H1 (cell line): Measurements from ENCODE around the gene ENDOG.

ENCODE experiments used
- BRCA1 ChIP-seq: IDR thresholded peaks from 2 replicates; pipeline ENCODE4 v1.6.1; 2012; ENCODE audit warnings: low read depth, low read length, improper control_type of control experiment
- CEBPB ChIP-seq: IDR thresholded peaks from 2 replicates; pipeline ENCODE4 v1.6.1; 2012; ENCODE audit warnings: low read depth, low read length
- CREB1 ChIP-seq: IDR thresholded peaks from 2 replicates; pipeline ENCODE4 v1.6.1; 2012; ENCODE audit warnings: inconsistent platforms
- CTCF ChIP-seq, 3 experiments: IDR thresholded peaks; 1 replicate in 2 of 3; 2 replicates in 1 of 3; pipeline versions ENCODE4 v1.5.1 to v1.6.1; 2011; ENCODE audit warnings: low read length in 3 of 3, mild to moderate bottlenecking in 3 of 3, inconsistent platforms in 2 of 3, low read depth in 1 of 3, moderate library complexity in 1 of 3; ENCODE audit not compliant: insufficient read depth in 1 of 3; ENCODE audit errors: control extremely low read depth in 1 of 3
- EP300 ChIP-seq, 2 experiments: IDR thresholded peaks; 1 replicate in 1 of 2; 2 replicates in 1 of 2; pipeline ENCODE4 v1.6.1; 2011 to 2012; ENCODE audit warnings: low read depth in 2 of 2, low read length in 2 of 2, mild to moderate bottlenecking in 2 of 2, borderline replicate concordance in 1 of 2, inconsistent platforms in 1 of 2, moderate library complexity in 1 of 2
- EZH2 ChIP-seq: fragments of 200-600 bp; sonication (generic); IDR thresholded peaks from 2 replicates; pipeline ENCODE4 v1.7.1; 2012; ENCODE audit warnings: low read depth, mild to moderate bottlenecking, moderate library complexity, low read length, inconsistent platforms; ENCODE audit not compliant: severe bottlenecking
- FOSL1 ChIP-seq: IDR thresholded peaks from 2 replicates; pipeline ENCODE4 v1.6.1; 2011; ENCODE audit warnings: mild to moderate bottlenecking, low read depth, low read length, moderate library complexity; ENCODE audit not compliant: insufficient read depth
- JUN ChIP-seq: IDR thresholded peaks from 2 replicates; pipeline ENCODE4 v1.6.1; 2011; ENCODE audit warnings: low read depth, mild to moderate bottlenecking, improper control_type of control experiment, low read length
- JUND ChIP-seq: IDR thresholded peaks from 2 replicates; pipeline ENCODE4 v1.6.1; 2011; ENCODE audit warnings: mild to moderate bottlenecking, improper control_type of control experiment, low read length
- POLR2A ChIP-seq, 2 experiments: IDR thresholded peaks; 1 replicate in 1 of 2; 2 replicates in 1 of 2; pipeline ENCODE4 v1.6.1; 2011; ENCODE audit warnings: low read depth in 2 of 2, low read length in 2 of 2, mild to moderate bottlenecking in 2 of 2; ENCODE audit errors: control extremely low read depth in 1 of 2
- RAD21 ChIP-seq, 2 experiments: IDR thresholded peaks in 1 of 2; conservative IDR thresholded peaks in 1 of 2; 2 replicates each; pipeline ENCODE4 v1.6.1; 2011; ENCODE audit warnings: low read depth in 2 of 2, low read length in 2 of 2, improper control_type of control experiment in 1 of 2, inconsistent platforms in 1 of 2, mild to moderate bottlenecking in 1 of 2, moderate library complexity in 1 of 2
- YY1 ChIP-seq: IDR thresholded peaks from 2 replicates; pipeline ENCODE4 v1.6.1; 2011; ENCODE audit warnings: low read depth, mild to moderate bottlenecking, low read length

DNA sequence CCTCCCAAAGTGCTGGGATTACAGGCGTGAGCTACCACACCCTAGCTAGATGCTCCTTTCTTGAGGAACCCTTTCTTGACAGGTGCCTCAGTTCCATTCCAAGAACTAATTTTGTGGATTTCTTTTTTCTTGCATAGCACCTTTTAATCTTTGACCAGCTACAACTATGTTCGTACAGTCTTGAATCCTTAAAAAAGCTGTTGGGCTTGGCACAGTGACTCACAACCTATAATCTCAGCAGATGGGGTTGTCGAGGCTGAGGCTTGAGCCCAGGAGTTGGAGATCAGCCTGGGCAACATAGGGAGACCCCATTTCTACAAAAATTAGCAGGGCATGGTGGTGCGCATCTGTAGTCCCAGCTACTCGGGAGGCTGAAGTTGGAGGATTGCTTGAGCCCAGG, 45.3 kb upstream of the ENDOG start:
- TF ChIP-seq CTCF (IDR thresholded peaks at IDR 0.05; ENCODE audit: control extremely low read depth in 1 of 3, insufficient read depth in 1 of 3, low read depth in 1 of 3, low read length in 3 of 3) (no peak), EZH2 (no peak), POLR2A (IDR thresholded peaks at IDR 0.05; ENCODE audit: control extremely low read depth in 1 of 2, low read depth in 2 of 2, low read length in 2 of 2) (no peak), FOSL1 (no peak), RAD21 (IDR thresholded peaks at IDR 0.05 in 1 of 2, conservative IDR thresholded peaks at IDR 0.05 in 1 of 2; ENCODE audit: low read depth in 2 of 2, low read length in 2 of 2) (no peak), CREB1 (no peak), YY1 (no peak), CEBPB (no peak), EP300 (IDR thresholded peaks at IDR 0.05; ENCODE audit: borderline replicate concordance in 1 of 2, low read depth in 2 of 2, low read length in 2 of 2) (no peak), JUN (no peak), BRCA1 (no peak), JUND (no peak)
